GM12891 (cell line): ENCODE data around the gene RIN2.

Source experiments
- DNase-seq: peaks from one replicate; pipeline ENCODE4 v3.0.0; 2011; ENCODE audit warnings: low spot score; ENCODE audit not compliant: insufficient read length
- FAIRE-seq: peaks from 2 replicates; lab custom pipeline; 2011; peaks lifted over from hg19 to GRCh38; lab: Jason Lieb, UNC
- PAX5 ChIP-seq: IDR thresholded peaks from 2 replicates; pipeline ENCODE4 v1.6.1; 2011; ENCODE audit warnings: low read length, moderate library complexity, mild to moderate bottlenecking; ENCODE audit not compliant: insufficient read depth, severe bottlenecking
- POLR2A ChIP-seq: IDR thresholded peaks from 2 replicates; pipeline ENCODE4 v1.6.1; 2011; ENCODE audit warnings: low read depth, low read length, control low read depth
- POLR2AphosphoS5 ChIP-seq: IDR thresholded peaks from 2 replicates; pipeline ENCODE4 v1.6.1; 2011; ENCODE audit warnings: low read depth, low read length, control low read depth
- POU2F2 ChIP-seq: IDR thresholded peaks from 2 replicates; pipeline ENCODE4 v1.6.1; 2011; ENCODE audit warnings: low read depth, mild to moderate bottlenecking, control low read depth, low read length, moderate library complexity
- SPI1 ChIP-seq: IDR thresholded peaks from 2 replicates; pipeline ENCODE4 v1.6.1; 2011; ENCODE audit warnings: low read depth, low read length, control low read depth
- TAF1 ChIP-seq: IDR thresholded peaks from 2 replicates; pipeline ENCODE4 v1.6.1; 2011; ENCODE audit warnings: low read depth, low read length, control low read depth

RIN2 gene

DNA sequence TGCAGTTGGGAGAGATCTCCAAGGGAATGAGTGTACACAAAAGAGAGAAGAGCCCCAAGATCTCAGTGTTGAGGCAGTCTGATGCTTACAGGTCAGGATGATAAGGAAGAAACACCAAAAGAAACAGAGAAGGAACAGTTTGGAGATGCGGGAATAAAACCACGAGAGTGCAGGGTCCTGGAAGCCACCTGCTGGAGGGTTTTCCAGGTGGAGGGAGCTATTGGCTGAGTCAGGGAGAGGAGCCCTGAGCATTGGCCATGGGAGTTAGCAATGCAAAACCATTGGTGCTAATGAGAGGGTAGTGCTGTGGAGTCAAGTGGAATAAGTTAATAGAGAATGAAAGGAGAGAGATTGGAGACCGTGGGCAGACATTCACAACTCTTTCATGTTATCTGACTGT is 39.2 kb upstream of the RIN2 start:
- no peak for TF ChIP-seq PAX5
- no peak for TF ChIP-seq POLR2A
- TF ChIP-seq POU2F2, result no peak
- TF ChIP-seq TAF1, result no peak
- no peak for TF ChIP-seq SPI1
- no peak for TF ChIP-seq POLR2AphosphoS5
- DNase-seq, result no peak
- FAIRE-seq, result no peak

DNA sequence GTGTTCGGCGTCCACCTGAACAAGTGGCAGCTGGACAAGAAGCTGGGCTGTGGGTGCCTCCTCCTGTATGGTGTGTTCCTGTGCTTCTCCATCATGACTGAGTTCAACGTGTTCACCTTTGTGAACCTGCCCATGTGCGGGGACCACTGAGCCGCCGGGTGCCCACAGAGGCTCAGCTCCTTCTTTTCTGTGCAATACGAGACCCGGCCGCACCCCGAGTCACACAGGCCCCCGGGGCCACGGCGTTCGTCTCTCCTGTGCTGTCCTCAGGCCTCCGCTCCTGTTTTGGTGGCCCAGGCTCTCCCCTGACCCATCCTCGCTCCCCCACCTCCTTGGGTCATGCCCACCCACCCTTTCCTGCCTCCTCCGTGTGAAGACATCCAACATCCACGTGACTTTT is 37.1 kb upstream of the RIN2 start:
- no peak for TF ChIP-seq TAF1
- no peak for TF ChIP-seq POLR2AphosphoS5
- no peak for TF ChIP-seq PAX5
- no peak for TF ChIP-seq POU2F2
- TF ChIP-seq POLR2A, result no peak
- no peak for TF ChIP-seq SPI1
- no peak for DNase-seq
- no peak for FAIRE-seq

DNA sequence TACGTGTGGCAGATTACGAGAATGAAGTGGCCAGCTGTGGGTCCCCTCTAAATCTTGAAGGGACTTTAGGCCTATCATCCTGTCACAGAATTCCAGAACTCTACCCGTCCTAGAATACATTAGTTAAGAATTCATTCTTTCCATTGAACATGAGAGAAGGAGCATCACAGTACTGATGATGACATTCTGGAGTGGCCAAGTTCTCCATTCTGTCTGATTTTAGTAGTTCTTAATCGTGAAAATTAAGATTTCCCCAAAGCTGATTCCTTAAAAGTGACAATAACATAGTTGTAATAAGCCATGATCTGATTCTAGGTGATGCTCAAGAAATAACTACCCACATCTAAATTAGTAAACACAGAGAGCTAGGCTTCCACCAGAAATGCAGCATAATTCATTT is 35.0 kb upstream of the RIN2 start:
- DNase-seq (no peak), FAIRE-seq (no peak)
- TF ChIP-seq POLR2A (no peak), TAF1 (no peak), POU2F2 (no peak), POLR2AphosphoS5 (no peak), SPI1 (no peak), PAX5 (no peak)

DNA sequence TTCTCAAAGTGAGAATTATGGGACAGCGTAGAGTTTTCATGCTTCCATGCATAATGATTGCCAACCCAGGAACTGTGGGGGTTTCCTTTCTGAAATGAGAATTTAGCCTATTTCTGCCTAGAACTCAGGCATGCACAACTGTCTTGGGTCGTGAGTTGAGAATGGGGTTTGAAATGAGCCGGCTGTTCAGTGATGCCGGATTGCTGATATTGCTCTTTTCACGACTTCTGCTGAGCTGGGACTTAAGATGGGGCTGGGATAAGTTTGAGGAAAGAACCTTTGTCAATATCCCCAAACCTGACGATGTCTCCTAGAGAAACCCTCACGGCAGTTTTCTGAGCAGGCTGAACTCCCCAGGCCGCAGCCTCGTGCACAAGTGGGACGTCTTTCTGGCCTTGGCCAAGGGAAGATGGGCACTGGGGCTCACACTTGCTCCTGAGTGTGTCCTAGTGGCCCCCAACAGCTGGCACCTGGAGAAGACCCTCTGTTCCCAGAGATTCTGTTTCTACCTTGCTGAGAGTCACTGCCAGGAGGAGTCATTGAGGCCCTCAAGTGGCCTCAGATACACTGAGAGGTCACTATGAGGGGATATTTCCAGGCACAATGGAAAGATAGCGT is 34.1 kb upstream of the RIN2 start:
- FAIRE-seq, result no peak
- no peak for DNase-seq

DNA sequence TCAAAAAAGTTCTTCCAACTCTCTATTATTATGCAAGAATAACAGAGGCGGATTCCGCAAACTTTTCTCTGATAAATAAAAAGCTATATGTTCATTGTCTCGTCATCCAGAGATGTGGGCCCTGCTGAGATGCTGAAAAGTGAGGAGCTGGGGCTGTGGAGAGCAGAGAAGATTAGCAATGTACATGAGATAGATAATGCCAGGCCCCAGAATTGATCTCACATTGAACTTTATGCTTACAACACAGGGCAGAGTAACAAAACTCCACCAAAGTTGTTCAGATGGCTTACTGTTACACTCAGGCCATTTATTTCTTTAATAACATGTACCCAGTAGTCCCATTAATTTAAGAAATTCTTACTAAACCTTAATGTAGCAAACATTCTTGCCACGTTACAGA is 32.7 kb upstream of the RIN2 start:
- TF ChIP-seq PAX5, result no peak
- TF ChIP-seq SPI1, result no peak
- no peak for TF ChIP-seq POLR2A
- TF ChIP-seq POLR2AphosphoS5, result no peak
- TF ChIP-seq TAF1, result no peak
- TF ChIP-seq POU2F2, result no peak
- no peak for DNase-seq
- FAIRE-seq, result no peak

More for the DNA sequence above, 34.1 kb upstream of the RIN2 start:
- TF ChIP-seq SPI1 (no peak), PAX5 (no peak), POLR2AphosphoS5 (no peak), POU2F2 (no peak), TAF1 (no peak), POLR2A (no peak)

DNA sequence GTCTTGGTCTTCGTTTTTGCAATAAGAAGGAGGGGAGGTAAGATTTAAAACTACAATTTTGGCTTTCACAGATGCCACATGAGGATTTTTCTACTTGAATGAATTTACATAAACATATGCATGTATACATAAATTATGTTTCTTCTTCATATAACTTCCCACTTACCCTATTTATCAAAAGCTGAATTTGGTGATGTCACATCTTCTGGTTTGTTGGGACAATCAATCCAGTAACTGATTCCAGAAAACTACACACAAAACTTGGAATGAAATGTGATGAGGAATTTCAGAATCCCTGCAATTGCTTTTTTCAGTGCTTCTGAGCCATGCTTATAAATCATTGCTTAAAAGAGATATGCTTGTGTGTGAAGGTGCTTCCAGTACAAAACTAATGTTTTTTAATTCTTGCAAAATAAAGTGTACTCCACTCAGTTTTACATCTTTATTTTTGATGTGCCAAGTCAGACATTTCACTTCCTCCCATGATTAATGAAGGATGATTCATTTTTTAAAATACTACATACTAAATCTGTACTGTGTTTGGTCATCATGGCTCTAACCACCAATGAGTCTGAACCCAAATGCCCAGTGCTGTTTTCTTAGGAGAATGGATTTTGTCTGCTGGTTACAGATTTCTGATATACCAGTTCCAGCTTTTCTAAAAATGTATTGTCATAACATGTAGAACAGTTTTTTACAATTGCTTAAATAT is 32.1 kb upstream of the RIN2 start:
- no peak for DNase-seq
- TF ChIP-seq TAF1, result no peak
- TF ChIP-seq PAX5, result no peak
- TF ChIP-seq POLR2AphosphoS5, result no peak
- no peak for TF ChIP-seq SPI1
- no peak for TF ChIP-seq POLR2A
- no peak for TF ChIP-seq POU2F2
- FAIRE-seq, result no peak

DNA sequence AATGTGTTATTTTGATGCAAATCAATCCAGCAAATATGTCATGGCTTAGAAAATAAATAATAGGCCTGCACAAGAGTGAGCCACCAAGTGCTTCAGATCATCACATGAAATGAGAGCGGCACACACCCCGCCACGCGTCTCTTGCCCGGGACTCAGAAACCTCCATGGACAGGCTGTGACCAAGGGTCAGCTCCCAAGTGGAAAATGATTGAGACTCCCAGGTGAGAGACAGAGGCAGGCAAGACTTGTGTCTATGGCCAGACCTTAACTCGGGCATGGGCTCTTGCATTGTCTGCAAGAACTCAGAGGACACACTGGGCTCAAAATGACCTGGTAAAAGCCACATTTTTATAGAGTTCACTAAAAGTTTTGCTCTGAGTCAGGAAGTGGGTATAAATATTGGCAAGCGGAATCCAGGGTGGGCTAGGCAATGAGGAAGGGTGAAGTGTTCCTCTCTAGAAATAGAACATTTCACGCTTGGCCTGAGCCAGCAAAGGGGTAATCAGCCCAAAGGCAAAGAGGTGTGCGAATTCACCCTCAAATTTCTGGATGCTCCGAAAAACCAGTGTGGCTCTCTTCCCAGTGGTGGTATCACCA is 30.7 kb upstream of the RIN2 start:
- FAIRE-seq (no peak), DNase-seq (no peak)
- no peak for TF ChIP-seq POU2F2
- TF ChIP-seq POLR2AphosphoS5, result no peak
- TF ChIP-seq TAF1, result no peak
- no peak for TF ChIP-seq SPI1
- TF ChIP-seq POLR2A, result no peak
- no peak for TF ChIP-seq PAX5

DNA sequence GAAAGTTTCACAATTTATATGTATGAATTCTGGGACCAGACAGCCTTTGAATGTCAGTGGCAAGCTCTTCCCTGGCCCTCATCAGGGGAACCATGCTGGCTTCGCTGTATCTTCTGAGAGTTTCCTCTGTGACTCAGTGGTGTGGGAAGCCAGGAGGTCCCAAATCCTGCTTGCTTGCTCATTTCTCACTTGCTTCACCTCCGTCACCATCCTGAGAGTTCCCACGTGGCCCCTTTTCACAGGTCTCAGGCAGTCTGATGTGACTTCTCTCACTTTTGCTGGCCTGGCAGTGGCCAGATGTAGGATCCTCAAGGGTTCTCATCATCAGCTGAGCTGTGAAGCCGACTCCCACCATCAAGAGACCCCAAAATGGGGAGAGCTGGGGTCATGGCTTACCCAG is 28.4 kb upstream of the RIN2 start:
- no peak for DNase-seq
- FAIRE-seq, result no peak
- TF ChIP-seq PAX5, result no peak
- no peak for TF ChIP-seq POLR2A
- TF ChIP-seq POLR2AphosphoS5, result no peak
- no peak for TF ChIP-seq POU2F2
- no peak for TF ChIP-seq SPI1
- TF ChIP-seq TAF1, result no peak

DNA sequence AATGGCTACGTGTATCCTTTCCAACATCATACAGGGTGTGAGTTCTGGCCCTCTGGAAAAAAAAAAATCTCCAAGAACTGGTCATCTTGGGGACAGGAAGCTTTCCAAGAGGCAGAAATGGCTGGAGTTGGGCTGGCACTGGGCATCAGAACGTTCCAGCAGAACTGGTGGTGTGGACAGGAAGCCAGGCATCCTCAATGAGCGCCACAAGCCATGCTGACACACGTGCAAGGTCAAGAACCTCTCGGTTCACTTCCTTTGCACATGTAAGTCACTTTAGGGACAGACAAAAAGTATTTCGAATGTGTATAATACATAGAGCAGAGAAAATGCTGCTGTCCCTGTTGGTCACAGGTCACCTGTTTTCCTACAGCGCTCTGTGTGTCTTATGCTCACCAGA is 27.4 kb upstream of the RIN2 start:
- DNase-seq, result no peak
- TF ChIP-seq POU2F2 (no peak), POLR2AphosphoS5 (no peak), POLR2A (no peak), SPI1 (no peak), PAX5 (no peak), TAF1 (no peak)
- no peak for FAIRE-seq
